Naive thymus-derived CD4-positive, alpha-beta T cell (primary cell): ENCODE results near the gene HIVEP3. TPM values are rescaled to one million over a fixed set of nuclear protein-coding genes. Genes with fewer than 3 reads are reported as not detected.

ENCODE experiments used
- ATAC-seq: fragments of 150-1000 bp; cut with Tn5 transposase; 2 replicates; pipeline ENCODE4 v1.10.0; 2021; ENCODE audit warnings: mild to moderate bottlenecking, moderate library complexity
- CTCF ChIA-PET: fragments of 350-600 bp; sonication (Branson Sonifier 250); formaldehyde crosslinking; loops from one replicate; lab custom pipeline; 2021; ENCODE audit warnings: antibody characterized with exemption; lab: Charles Lee
- POLR2A ChIA-PET: fragments of 350-600 bp; sonication (Branson Sonifier 250); formaldehyde crosslinking; loops from one replicate; lab custom pipeline; 2021; ENCODE audit warnings: antibody characterized with exemption, inconsistent platforms; lab: Charles Lee
- DNase-seq, 9 donors: peaks; one replicate each; pipeline versions ENCODE4 v3.0.0 to v3.0.0-alpha.2; 2020 to 2022; ENCODE audit warnings: mixed read lengths in 1 of 9
- H3K27ac ChIP-seq: one replicate; pipeline ENCODE4 v1.7.0; 2013; ENCODE audit warnings: mild to moderate bottlenecking, low read depth, low read length, moderate library complexity
- H3K27me3 ChIP-seq, 2 donors: one replicate each; pipeline ENCODE4 v1.7.0; 2013; ENCODE audit warnings: low read length in 2 of 2, mild to moderate bottlenecking in 2 of 2, moderate library complexity in 2 of 2; ENCODE audit not compliant: control insufficient read depth in 2 of 2, insufficient read depth in 2 of 2
- H3K36me3 ChIP-seq, 3 experiments: 1 replicate in 2 of 3; 2 replicates in 1 of 3; pipeline ENCODE4 v1.7.0; 2013; ENCODE audit warnings: low read length in 3 of 3, mild to moderate bottlenecking in 3 of 3, moderate library complexity in 1 of 3; ENCODE audit not compliant: insufficient read depth in 3 of 3, control insufficient read depth in 2 of 3
- H3K4me1 ChIP-seq, 2 donors: one replicate each; pipeline ENCODE4 v1.7.0; 2013; ENCODE audit warnings: low read length in 2 of 2, mild to moderate bottlenecking in 2 of 2, moderate library complexity in 1 of 2; ENCODE audit not compliant: control insufficient read depth in 2 of 2, insufficient read depth in 2 of 2
- H3K4me3 ChIP-seq: 2 replicates; pipeline ENCODE4 v1.7.0; 2013; ENCODE audit warnings: mild to moderate bottlenecking, low read length
- H3K9me3 ChIP-seq, 3 experiments: 1 replicate in 2 of 3; 2 replicates in 1 of 3; pipeline ENCODE4 v1.7.0; 2013; ENCODE audit warnings: low read length in 3 of 3; ENCODE audit not compliant: control insufficient read depth in 2 of 3
- H3K27ac Mint-ChIP-seq, 9 donors: one replicate each; pipeline ENCODE4 v1.8.0; 2020 to 2022; ENCODE audit warnings: mixed read lengths in 9 of 9, mild to moderate bottlenecking in 8 of 9, moderate library complexity in 5 of 9, inconsistent platforms in 2 of 9
- H3K27me3 Mint-ChIP-seq, 5 donors: one replicate each; pipeline ENCODE4 v1.8.0; 2021 to 2022; ENCODE audit warnings: mixed read lengths in 5 of 5, mild to moderate bottlenecking in 1 of 5
- H3K36me3 Mint-ChIP-seq, 5 donors: one replicate each; pipeline ENCODE4 v1.8.0; 2020 to 2022; ENCODE audit warnings: mixed read lengths in 5 of 5, mild to moderate bottlenecking in 3 of 5, inconsistent platforms in 1 of 5
- H3K4me1 Mint-ChIP-seq, 7 donors: one replicate each; pipeline ENCODE4 v1.8.0; 2020 to 2022; ENCODE audit warnings: mixed read lengths in 7 of 7, mild to moderate bottlenecking in 3 of 7, inconsistent platforms in 1 of 7
- H3K4me3 Mint-ChIP-seq, 10 donors: one replicate each; pipeline ENCODE4 v1.8.0; 2020 to 2022; ENCODE audit warnings: mild to moderate bottlenecking in 10 of 10, mixed read lengths in 10 of 10, moderate library complexity in 6 of 10, inconsistent platforms in 2 of 10
- H3K9me3 Mint-ChIP-seq, 11 donors: one replicate each; pipeline ENCODE4 v1.8.0; 2020 to 2022; ENCODE audit warnings: mixed read lengths in 11 of 11, mild to moderate bottlenecking in 4 of 11, inconsistent platforms in 1 of 11, moderate library complexity in 1 of 11
- intact Hi-C, 2 donors: fragments of 100-400 bp; cut with micrococcal nuclease; formaldehyde crosslinking; loops; one replicate each; pipeline ENCODE4 v1.15.1; 2023
- polyA plus RNA-seq, 2 donors: library from polyadenylated mRNA; unstranded; fragments of 300-500 nt; fragmentation: Illumina TruSeq; gene quantifications; one replicate each; pipeline ENCODE4 v1.2.3, GENCODE V29; 2021
- total RNA-seq, 6 experiments: library from RNA in 5 of 6; stranded (reverse) in 5 of 6; gene quantifications; 1 replicate in 5 of 6; 2 replicates in 1 of 6; pipeline ENCODE4 v1.2.3 and lab custom pipeline; 2021 to 2026

The HIVEP3 gene
- total and polyA plus RNA-seq, 7 experiments from 2014 or later, result 4.3 to 19.1 (median 7.0) TPM

- CTCF ChIA-PET, result no interaction called here
- no peak overlapping the region for H3K27ac Mint-ChIP-seq
- H3K4me3 Mint-ChIP-seq, result no peak overlapping the region
These were observed 449.0 kb downstream of the HIVEP3 start for GRCh38 chr1:41469706-41470105.

GRCh38 chr1:41468122-41468762 is 450.5 kb downstream of the HIVEP3 start:
- Mint-ChIP-seq H3K36me3 (no peaks in the 10 kb centered on the region), H3K4me3 (no peak overlapping the region), H3K27me3 (peaks cover 0 to 6% (median 0%) of the 10 kb centered on the region in 5 donors), H3K4me1 (no peaks in the 10 kb centered on the region), H3K9me3 (no peaks in the 10 kb centered on the region), H3K27ac (no peak overlapping the region)
- no peak for ATAC-seq
- Histone ChIP-seq H3K4me3 (no peak overlapping the region), H3K27me3 (no peaks in the 10 kb centered on the region), H3K4me1 (no peaks in the 10 kb centered on the region), H3K27ac (no peak overlapping the region), H3K9me3 (no peaks in the 10 kb centered on the region), H3K36me3 (no peaks in the 10 kb centered on the region)
- DNase-seq, result no peak
- CTCF ChIA-PET, result no interaction called here
- intact Hi-C loops, result no loop called here
- POLR2A ChIA-PET, result no interaction called here

More at GRCh38 chr1:41469706-41470105, 449.0 kb downstream of the HIVEP3 start:
- Histone ChIP-seq H3K27me3 (no peaks in the 10 kb centered on the region), H3K9me3 (no peaks in the 10 kb centered on the region), H3K36me3 (no peaks in the 10 kb centered on the region), H3K27ac (no peak overlapping the region), H3K4me3 (no peak overlapping the region), H3K4me1 (no peaks in the 10 kb centered on the region)
- no peak for ATAC-seq
- Mint-ChIP-seq H3K4me1 (no peaks in the 10 kb centered on the region), H3K9me3 (no peaks in the 10 kb centered on the region), H3K27me3 (peaks cover 0 to 6% (median 0%) of the 10 kb centered on the region in 5 donors), H3K36me3 (no peaks in the 10 kb centered on the region)
- POLR2A ChIA-PET, result no interaction called here
- intact Hi-C loops, result no loop called here
- DNase-seq, result no peak

- Mint-ChIP-seq H3K36me3 (no peaks in the 10 kb centered on the region), H3K27me3 (peaks cover 0 to 3% (median 0%) of the 10 kb centered on the region in 5 donors), H3K27ac (no peak overlapping the region), H3K4me1 (no peaks in the 10 kb centered on the region), H3K4me3 (no peak overlapping the region), H3K9me3 (no peaks in the 10 kb centered on the region)
- ChIA-PET POLR2A (no interaction called here), CTCF (no interaction called here)
- ATAC-seq (no peak), DNase-seq (no peak)
- H3K4me1 ChIP-seq, result no peaks in the 10 kb centered on the region
- no peaks in the 10 kb centered on the region for H3K36me3 ChIP-seq
- no peak overlapping the region for H3K4me3 ChIP-seq
- H3K27me3 ChIP-seq, result no peaks in the 10 kb centered on the region
- H3K9me3 ChIP-seq, result no peaks in the 10 kb centered on the region
- intact Hi-C loops, result no loop called here
- H3K27ac ChIP-seq, result no peak overlapping the region
These were observed 451.0 kb downstream of the HIVEP3 start for GRCh38 chr1:41467673-41468072.

GRCh38 chr1:41466146-41466545 is 452.6 kb downstream of the HIVEP3 start:
- POLR2A ChIA-PET, result no interaction called here
- no peaks in the 10 kb centered on the region for H3K36me3 Mint-ChIP-seq
- CTCF ChIA-PET, result no interaction called here
- Histone ChIP-seq H3K4me1 (no peaks in the 10 kb centered on the region), H3K9me3 (no peaks in the 10 kb centered on the region), H3K36me3 (no peaks in the 10 kb centered on the region), H3K27me3 (no peaks in the 10 kb centered on the region), H3K4me3 (no peak overlapping the region), H3K27ac (no peak overlapping the region)
- intact Hi-C loops, result no loop called here
- no peaks in the 10 kb centered on the region for H3K9me3 Mint-ChIP-seq
- no peaks in the 10 kb centered on the region for H3K4me1 Mint-ChIP-seq
- H3K27ac Mint-ChIP-seq, result no peak overlapping the region
- H3K27me3 Mint-ChIP-seq, result peaks cover 0 to 3% (median 0%) of the 10 kb centered on the region in 5 donors
- ATAC-seq (no peak), DNase-seq (no peak)
- H3K4me3 Mint-ChIP-seq, result no peak overlapping the region

GRCh38 chr1:41465741-41466140 is 453.0 kb downstream of the HIVEP3 start:
- Mint-ChIP-seq H3K36me3 (no peaks in the 10 kb centered on the region), H3K4me1 (no peaks in the 10 kb centered on the region), H3K27me3 (peaks cover 0 to 3% (median 0%) of the 10 kb centered on the region in 5 donors), H3K27ac (no peak overlapping the region), H3K4me3 (no peak overlapping the region), H3K9me3 (no peaks in the 10 kb centered on the region)
- POLR2A ChIA-PET, result no interaction called here
- no peaks in the 10 kb centered on the region for H3K36me3 ChIP-seq
- intact Hi-C loops, result no loop called here
- no peaks in the 10 kb centered on the region for H3K27me3 ChIP-seq
- no peaks in the 10 kb centered on the region for H3K9me3 ChIP-seq
- ATAC-seq, result no peak
- CTCF ChIA-PET, result no interaction called here
- H3K4me1 ChIP-seq, result no peaks in the 10 kb centered on the region
- H3K27ac ChIP-seq, result no peak overlapping the region
- no peak for DNase-seq
- H3K4me3 ChIP-seq, result no peak overlapping the region

GRCh38 chr1:41464885-41465284 is 453.8 kb downstream of the HIVEP3 start:
- no peak overlapping the region for H3K27ac ChIP-seq
- ChIA-PET CTCF (no interaction called here), POLR2A (interaction anchor here (0.7 kb wide), 1 partner anchor 121 kb away, joined by 3 read pairs; no protein-coding TSS in a partner anchor)
- no peaks in the 10 kb centered on the region for H3K27me3 ChIP-seq
- ATAC-seq, result no peak
- Mint-ChIP-seq H3K4me3 (no peak overlapping the region), H3K27ac (no peak overlapping the region), H3K4me1 (no peaks in the 10 kb centered on the region), H3K9me3 (no peaks in the 10 kb centered on the region), H3K27me3 (peaks cover 0 to 3% (median 0%) of the 10 kb centered on the region in 5 donors), H3K36me3 (no peaks in the 10 kb centered on the region)
- DNase-seq, result no peak
- no peaks in the 10 kb centered on the region for H3K9me3 ChIP-seq
- no peak overlapping the region for H3K4me3 ChIP-seq
- H3K4me1 ChIP-seq, result no peaks in the 10 kb centered on the region
- H3K36me3 ChIP-seq, result no peaks in the 10 kb centered on the region
- intact Hi-C loops, result no loop called here

GRCh38 chr1:41463516-41463915 is 455.2 kb downstream of the HIVEP3 start:
- no peaks in the 10 kb centered on the region for H3K4me1 Mint-ChIP-seq
- no peak for ATAC-seq
- H3K27me3 Mint-ChIP-seq, result peaks cover 0 to 9% (median 0%) of the 10 kb centered on the region in 5 donors
- Histone ChIP-seq H3K4me3 (no peak overlapping the region), H3K4me1 (no peaks in the 10 kb centered on the region), H3K36me3 (no peaks in the 10 kb centered on the region), H3K9me3 (no peaks in the 10 kb centered on the region), H3K27ac (no peak overlapping the region), H3K27me3 (no peaks in the 10 kb centered on the region)
- DNase-seq, result no peak
- H3K9me3 Mint-ChIP-seq, result no peaks in the 10 kb centered on the region
- intact Hi-C loops, result no loop called here
- no peak overlapping the region for H3K4me3 Mint-ChIP-seq
- H3K36me3 Mint-ChIP-seq, result no peaks in the 10 kb centered on the region
- ChIA-PET POLR2A (no interaction called here), CTCF (no interaction called here)
- no peak overlapping the region for H3K27ac Mint-ChIP-seq
